Endometrial microvascular endothelial cells (primary cell): ENCODE measurements around the gene SAYSD1. TPM values are rescaled to one million over a fixed set of nuclear protein-coding genes. Genes with fewer than 3 reads are reported as not detected.

Experiments used
- in situ Hi-C: cut with HindIII; loops from 2 replicates; pipeline ENCODE4 v1.10.0; 2017; ENCODE audit warnings: low sequenced_read_pairs, low pct_unique_long_range_greater_than_20kb; ENCODE audit errors: inconsistent ontology term
- total RNA-seq: library from RNA; depleted of rRNA; stranded (reverse); fragments of >200 nt; gene quantifications from one replicate; pipeline ENCODE4 v1.2.3, GENCODE V29; 2015; ENCODE audit errors: inconsistent ontology term

SAYSD1 gene
- total RNA-seq, 1 donor from 2014 or later: 17.8 TPM

DNA sequence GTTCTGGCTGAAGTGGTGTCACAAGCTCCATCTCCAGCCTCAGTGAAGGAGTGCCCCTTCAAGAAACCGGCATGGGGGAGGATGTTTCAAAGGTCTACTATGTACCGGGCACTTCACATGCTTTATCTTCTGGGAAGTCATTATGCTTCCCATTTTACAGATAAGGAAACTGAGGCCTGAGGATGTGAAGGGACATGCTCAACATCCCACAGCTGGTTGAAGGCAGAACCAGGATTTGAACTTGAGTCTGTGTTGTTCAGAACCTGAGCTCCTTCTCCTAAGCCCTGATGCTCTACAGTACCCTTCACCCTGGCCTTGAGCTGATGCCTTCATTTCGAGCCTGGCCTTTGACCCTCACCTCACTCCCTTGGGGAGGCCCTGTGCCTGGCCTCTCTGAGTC, 53.4 kb downstream of the SAYSD1 start:
- in situ Hi-C loops: no loop called here

- in situ Hi-C loops: no loop called here
Observed at GRCh38 chr6:39061182-39061581, 53.8 kb downstream of the SAYSD1 start.

- in situ Hi-C loops: no loop called here
Observed at GRCh38 chr6:39060467-39061160, 54.4 kb downstream of the SAYSD1 start.

GRCh38 chr6:39059496-39060310, 55.3 kb downstream of the SAYSD1 start:
- in situ Hi-C loops: no loop called here

GRCh38 chr6:39058471-39059147, 56.4 kb downstream of the SAYSD1 start:
- in situ Hi-C loops: no loop called here

DNA sequence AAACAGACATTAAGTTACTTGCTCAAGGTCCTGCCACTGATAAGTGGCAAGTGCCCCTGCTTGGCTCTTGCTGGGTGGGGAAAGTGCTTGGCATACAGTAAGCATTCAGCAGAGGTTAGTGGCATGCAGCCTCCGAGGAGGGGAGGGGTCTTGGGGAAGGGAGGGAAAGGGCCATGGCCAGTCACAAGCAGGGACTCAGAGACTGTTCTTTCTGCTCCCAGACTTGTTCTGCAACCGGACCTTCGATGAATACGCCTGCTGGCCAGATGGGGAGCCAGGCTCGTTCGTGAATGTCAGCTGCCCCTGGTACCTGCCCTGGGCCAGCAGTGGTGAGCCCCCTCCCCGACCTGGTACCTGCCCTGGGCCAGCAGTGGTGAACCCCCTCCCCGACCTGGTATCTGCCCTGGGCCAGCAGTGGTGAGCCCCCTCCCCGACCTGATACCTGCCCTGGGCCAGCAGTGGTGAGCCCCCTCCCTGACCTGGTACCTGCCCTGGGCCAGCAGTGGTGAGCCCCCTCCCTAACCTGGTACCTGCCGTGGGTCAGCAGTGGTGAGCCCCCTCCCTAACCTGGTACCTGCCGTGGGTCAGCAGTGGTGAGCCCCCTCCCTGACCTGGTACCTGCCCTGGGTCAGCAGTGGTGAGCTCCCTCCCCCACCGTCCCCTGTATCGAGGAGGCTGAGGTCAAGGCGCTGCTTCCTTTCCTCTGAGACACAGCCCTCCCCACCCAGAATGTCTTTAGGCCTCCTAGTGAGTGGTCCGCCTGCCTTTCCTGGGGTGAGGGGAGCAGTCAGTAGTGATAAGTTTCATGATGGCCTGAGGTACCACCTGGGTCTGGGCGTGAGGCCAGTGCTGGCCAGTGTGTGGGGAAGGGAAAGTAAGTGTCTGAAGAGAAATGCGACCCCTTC, 57.5 kb downstream of the SAYSD1 start:
- in situ Hi-C loops: no loop called here

DNA sequence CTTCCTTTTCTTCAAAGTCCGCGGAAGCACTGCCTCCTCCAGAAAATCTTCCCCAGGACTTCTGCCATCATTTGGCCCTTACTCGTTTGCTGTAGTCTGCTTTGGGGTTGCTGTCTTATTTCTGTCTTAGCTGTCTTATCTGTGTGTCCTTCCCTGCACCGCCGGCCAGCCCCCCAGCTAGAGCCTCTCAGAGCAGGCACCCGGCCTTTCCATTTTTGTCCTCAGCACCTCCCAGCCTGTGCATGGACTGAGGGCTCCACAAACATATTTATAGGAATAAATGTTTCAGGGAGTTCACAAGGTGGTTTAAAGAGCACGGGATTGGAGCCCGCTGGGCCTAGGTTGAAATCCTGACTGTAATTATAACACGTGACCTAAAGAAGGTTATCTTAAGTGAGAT, 58.3 kb downstream of the SAYSD1 start:
- in situ Hi-C loops: no loop called here

DNA sequence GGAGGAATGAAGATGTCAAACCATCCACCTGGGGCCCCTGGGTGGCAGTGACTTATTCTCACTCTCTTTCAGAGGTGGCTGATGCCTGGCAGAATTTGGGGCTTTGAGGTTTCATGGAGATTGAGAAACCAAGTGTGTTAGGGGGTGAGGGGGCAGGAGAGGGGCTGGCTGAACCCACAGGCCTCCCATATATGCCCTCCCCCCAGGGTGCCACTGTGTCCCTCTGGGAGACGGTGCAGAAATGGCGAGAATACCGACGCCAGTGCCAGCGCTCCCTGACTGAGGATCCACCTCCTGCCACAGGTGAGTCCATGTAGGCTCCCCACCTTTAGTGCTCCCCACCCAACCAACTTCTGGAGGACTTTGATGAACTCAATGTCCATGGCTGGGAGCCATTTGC, 58.8 kb downstream of the SAYSD1 start:
- in situ Hi-C loops: no loop called here

DNA sequence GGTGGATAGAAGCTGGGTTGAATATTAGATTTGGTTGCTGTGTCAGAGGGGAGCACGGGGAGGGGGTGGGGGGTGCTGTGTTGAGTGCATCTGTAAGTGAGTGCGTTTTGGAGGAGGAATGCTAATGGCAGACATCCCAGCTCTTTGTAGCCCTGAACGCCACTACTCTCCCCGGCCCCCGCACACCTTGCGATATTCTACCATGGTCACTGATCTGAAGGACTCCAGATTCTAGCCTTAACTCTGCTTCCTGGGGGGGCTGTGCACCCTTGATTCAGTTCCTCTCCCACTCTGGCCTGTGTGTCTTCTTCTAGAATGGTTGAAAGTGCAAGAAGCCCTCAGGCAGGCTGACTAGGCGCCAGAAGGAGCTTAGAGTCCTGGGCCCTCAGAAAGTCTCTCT, 59.3 kb downstream of the SAYSD1 start:
- in situ Hi-C loops: no loop called here

GRCh38 chr6:39054577-39055142, 60.3 kb downstream of the SAYSD1 start:
- in situ Hi-C loops: no loop called here

Other genes starting within 250 kb of the SAYSD1 start
- gene GLP1R, start 66.4 kb downstream of the SAYSD1 start, total RNA-seq: not detected
- not detected for gene KCNK5, start 114.3 kb upstream of the SAYSD1 start, total RNA-seq
- gene KCNK17, start 199.2 kb upstream of the SAYSD1 start, total RNA-seq: not detected
- gene KCNK16, start 207.5 kb upstream of the SAYSD1 start, total RNA-seq: not detected